HCT116 (cell line): ENCODE measurements around the gene NOL4L.
"Not testable (repeated sequence)": the region's sequence is repeated elsewhere in the genome, so short reads cannot be mapped to it uniquely, and the experiment has no call there.

Experiments used
- CEBPB ChIP-seq: IDR thresholded peaks from 2 replicates; pipeline ENCODE4 v1.6.1; 2012; ENCODE audit warnings: low read depth
- ELF1 ChIP-seq: IDR thresholded peaks from 2 replicates; pipeline ENCODE4 v1.6.1; 2012; ENCODE audit warnings: low read depth, borderline replicate concordance
- JUND ChIP-seq: IDR thresholded peaks from 2 replicates; pipeline ENCODE4 v1.6.1; 2012
- POLR2A ChIP-seq: IDR thresholded peaks from 2 replicates; pipeline ENCODE4 v1.7.0; 2011; ENCODE audit warnings: borderline replicate concordance; ENCODE audit not compliant: insufficient read depth, insufficient read length; ENCODE audit errors: extremely low read depth
- POLR2AphosphoS5 ChIP-seq: IDR thresholded peaks from 2 replicates; pipeline ENCODE4 v1.6.1; 2011; ENCODE audit warnings: mild to moderate bottlenecking, low read depth, low read length, moderate library complexity
- RAD21 ChIP-seq: IDR thresholded peaks from 2 replicates; pipeline ENCODE4 v1.6.1; 2012; ENCODE audit warnings: low read depth, mild to moderate bottlenecking
- YY1 ChIP-seq: IDR thresholded peaks from 2 replicates; pipeline ENCODE4 v1.6.1; 2011; ENCODE audit warnings: low read length, low read depth, moderate library complexity, mild to moderate bottlenecking; ENCODE audit not compliant: insufficient replicate concordance; ENCODE audit errors: extremely low read depth
- TF ChIP-seq, protein P1 (sequence below), 3 experiments: fragments of 200-600 bp in 1 of 3; sonication (generic) in 1 of 3; IDR thresholded peaks in 2 of 3; conservative IDR thresholded peaks in 1 of 3; 2 replicates each; pipeline ENCODE4 v1.5.1; 2012 to 2017; ENCODE audit warnings: low read depth in 2 of 3, low read length in 2 of 3, antibody characterized with exemption in 1 of 3, borderline replicate concordance in 1 of 3, control low read depth in 1 of 3, mild to moderate bottlenecking in 1 of 3, mixed read lengths in 1 of 3, mixed run types in 1 of 3, moderate library complexity in 1 of 3; ENCODE audit not compliant: insufficient read depth in 1 of 3
- TF ChIP-seq, protein P2 (sequence below): IDR thresholded peaks from 2 replicates; pipeline ENCODE4 v1.6.1; 2012; ENCODE audit warnings: low read depth
- TF ChIP-seq, protein P3 (sequence below): IDR thresholded peaks from 2 replicates; pipeline ENCODE4 v1.6.1; 2012

DNA sequence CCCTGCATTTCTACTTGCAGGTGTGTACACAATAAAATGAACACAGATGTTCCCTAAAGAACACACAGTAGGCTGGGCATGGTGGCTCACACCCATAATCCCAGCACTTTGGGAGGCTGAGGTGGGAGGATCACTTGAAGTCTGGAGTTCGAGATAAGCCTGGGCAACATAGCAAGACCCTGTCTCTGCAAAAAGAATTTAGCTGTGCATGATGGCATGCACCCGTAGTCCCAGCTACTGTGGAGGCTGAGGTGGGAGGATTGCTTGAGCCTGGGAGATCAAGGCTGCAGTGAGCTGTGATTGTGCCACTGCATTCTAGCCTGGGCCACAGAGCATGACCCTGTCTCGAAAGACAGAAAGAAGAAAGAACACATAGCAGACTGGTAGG is 93.4 kb downstream of the NOL4L start:
- not testable (repeated sequence) for TF ChIP-seq POLR2AphosphoS5, ELF1, CEBPB, RAD21, YY1, POLR2A, JUND
- TF ChIP-seq, protein P1, sequence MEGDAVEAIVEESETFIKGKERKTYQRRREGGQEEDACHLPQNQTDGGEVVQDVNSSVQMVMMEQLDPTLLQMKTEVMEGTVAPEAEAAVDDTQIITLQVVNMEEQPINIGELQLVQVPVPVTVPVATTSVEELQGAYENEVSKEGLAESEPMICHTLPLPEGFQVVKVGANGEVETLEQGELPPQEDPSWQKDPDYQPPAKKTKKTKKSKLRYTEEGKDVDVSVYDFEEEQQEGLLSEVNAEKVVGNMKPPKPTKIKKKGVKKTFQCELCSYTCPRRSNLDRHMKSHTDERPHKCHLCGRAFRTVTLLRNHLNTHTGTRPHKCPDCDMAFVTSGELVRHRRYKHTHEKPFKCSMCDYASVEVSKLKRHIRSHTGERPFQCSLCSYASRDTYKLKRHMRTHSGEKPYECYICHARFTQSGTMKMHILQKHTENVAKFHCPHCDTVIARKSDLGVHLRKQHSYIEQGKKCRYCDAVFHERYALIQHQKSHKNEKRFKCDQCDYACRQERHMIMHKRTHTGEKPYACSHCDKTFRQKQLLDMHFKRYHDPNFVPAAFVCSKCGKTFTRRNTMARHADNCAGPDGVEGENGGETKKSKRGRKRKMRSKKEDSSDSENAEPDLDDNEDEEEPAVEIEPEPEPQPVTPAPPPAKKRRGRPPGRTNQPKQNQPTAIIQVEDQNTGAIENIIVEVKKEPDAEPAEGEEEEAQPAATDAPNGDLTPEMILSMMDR (IDR thresholded peaks at IDR 0.05 in 2 of 3, conservative IDR thresholded peaks at IDR 0.05 in 1 of 3; ENCODE audit: borderline replicate concordance in 1 of 3, insufficient read depth in 1 of 3, low read depth in 2 of 3, low read length in 2 of 3): not testable (repeated sequence)
- TF ChIP-seq, protein P2, sequence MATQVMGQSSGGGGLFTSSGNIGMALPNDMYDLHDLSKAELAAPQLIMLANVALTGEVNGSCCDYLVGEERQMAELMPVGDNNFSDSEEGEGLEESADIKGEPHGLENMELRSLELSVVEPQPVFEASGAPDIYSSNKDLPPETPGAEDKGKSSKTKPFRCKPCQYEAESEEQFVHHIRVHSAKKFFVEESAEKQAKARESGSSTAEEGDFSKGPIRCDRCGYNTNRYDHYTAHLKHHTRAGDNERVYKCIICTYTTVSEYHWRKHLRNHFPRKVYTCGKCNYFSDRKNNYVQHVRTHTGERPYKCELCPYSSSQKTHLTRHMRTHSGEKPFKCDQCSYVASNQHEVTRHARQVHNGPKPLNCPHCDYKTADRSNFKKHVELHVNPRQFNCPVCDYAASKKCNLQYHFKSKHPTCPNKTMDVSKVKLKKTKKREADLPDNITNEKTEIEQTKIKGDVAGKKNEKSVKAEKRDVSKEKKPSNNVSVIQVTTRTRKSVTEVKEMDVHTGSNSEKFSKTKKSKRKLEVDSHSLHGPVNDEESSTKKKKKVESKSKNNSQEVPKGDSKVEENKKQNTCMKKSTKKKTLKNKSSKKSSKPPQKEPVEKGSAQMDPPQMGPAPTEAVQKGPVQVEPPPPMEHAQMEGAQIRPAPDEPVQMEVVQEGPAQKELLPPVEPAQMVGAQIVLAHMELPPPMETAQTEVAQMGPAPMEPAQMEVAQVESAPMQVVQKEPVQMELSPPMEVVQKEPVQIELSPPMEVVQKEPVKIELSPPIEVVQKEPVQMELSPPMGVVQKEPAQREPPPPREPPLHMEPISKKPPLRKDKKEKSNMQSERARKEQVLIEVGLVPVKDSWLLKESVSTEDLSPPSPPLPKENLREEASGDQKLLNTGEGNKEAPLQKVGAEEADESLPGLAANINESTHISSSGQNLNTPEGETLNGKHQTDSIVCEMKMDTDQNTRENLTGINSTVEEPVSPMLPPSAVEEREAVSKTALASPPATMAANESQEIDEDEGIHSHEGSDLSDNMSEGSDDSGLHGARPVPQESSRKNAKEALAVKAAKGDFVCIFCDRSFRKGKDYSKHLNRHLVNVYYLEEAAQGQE: not testable (repeated sequence)
- TF ChIP-seq, protein P3, sequence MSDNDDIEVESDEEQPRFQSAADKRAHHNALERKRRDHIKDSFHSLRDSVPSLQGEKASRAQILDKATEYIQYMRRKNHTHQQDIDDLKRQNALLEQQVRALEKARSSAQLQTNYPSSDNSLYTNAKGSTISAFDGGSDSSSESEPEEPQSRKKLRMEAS: not testable (repeated sequence)
